ENCODE results near the gene ELF3. TPM values are rescaled to one million over a fixed set of nuclear protein-coding genes. Genes with fewer than 3 reads are reported as not detected.

Gene ELF3
- total and polyA plus RNA-seq, 2 of the 13 experiments (the other 11 are each of a cell fraction or from before 2014, with no cell fraction given) = 11.5 to 55.1 TPM

DNA sequence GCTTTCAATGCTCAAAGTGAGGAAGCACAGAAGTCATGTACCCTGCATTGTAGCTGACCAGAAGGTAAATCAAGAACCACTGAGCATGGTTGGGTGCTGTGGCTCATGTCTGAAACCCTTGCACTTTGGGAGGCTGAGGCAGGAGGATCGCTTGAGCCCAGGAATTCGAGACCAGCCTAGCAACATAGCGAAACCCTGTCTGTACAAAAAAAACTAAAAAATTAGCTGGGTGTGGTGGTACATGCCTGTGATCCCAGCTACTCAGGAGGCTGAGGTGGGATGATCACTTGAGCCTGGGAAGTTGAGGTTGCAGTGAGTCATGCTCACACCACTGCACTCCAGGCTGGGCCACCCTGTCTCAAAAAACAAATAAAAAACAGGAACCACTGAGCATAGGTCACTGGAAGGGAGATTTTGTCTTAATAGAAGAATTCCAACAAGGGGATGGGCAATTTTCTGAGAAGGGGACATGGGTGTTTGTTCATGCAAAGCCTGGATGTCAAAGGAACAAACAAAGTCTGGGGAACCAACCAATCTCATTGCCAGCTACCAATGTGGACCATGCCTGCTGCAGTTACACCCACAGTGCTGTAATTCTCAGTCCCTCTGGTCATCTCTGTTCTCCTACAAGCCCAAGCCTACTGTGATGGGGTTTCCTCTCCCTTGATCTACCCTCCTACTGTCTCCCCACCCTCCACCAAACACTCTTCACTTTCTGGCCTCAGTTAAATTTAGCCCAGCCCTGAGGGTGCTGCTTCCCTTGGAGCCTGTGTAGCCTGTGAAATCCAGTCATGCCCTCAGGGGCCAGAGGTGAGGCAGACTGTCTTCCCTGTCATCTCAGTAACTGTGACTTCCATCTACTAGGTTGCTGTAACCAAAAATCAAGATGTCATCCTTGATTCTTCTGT lies 47.9 kb downstream of the ELF3 start (continued):
- TF ChIP-seq, protein P1, sequence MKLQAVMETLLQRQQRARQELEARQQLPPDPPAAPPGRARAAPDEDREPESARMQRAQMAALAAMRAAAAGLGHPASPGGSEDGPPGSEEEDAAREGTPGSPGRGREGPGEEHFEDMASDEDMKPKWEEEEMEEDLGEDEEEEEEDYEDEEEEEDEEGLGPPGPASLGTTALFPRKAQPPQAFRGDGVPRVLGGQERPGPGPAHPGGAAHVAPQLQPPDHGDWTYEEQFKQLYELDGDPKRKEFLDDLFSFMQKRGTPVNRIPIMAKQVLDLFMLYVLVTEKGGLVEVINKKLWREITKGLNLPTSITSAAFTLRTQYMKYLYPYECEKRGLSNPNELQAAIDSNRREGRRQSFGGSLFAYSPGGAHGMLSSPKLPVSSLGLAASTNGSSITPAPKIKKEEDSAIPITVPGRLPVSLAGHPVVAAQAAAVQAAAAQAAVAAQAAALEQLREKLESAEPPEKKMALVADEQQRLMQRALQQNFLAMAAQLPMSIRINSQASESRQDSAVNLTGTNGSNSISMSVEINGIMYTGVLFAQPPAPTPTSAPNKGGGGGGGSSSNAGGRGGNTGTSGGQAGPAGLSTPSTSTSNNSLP (IDR thresholded peaks at IDR 0.05; ENCODE audit: low read depth, low read length) = peak; percentile 29; the same call in 1 of the 2 replicates
- TF ChIP-seq, protein P2, sequence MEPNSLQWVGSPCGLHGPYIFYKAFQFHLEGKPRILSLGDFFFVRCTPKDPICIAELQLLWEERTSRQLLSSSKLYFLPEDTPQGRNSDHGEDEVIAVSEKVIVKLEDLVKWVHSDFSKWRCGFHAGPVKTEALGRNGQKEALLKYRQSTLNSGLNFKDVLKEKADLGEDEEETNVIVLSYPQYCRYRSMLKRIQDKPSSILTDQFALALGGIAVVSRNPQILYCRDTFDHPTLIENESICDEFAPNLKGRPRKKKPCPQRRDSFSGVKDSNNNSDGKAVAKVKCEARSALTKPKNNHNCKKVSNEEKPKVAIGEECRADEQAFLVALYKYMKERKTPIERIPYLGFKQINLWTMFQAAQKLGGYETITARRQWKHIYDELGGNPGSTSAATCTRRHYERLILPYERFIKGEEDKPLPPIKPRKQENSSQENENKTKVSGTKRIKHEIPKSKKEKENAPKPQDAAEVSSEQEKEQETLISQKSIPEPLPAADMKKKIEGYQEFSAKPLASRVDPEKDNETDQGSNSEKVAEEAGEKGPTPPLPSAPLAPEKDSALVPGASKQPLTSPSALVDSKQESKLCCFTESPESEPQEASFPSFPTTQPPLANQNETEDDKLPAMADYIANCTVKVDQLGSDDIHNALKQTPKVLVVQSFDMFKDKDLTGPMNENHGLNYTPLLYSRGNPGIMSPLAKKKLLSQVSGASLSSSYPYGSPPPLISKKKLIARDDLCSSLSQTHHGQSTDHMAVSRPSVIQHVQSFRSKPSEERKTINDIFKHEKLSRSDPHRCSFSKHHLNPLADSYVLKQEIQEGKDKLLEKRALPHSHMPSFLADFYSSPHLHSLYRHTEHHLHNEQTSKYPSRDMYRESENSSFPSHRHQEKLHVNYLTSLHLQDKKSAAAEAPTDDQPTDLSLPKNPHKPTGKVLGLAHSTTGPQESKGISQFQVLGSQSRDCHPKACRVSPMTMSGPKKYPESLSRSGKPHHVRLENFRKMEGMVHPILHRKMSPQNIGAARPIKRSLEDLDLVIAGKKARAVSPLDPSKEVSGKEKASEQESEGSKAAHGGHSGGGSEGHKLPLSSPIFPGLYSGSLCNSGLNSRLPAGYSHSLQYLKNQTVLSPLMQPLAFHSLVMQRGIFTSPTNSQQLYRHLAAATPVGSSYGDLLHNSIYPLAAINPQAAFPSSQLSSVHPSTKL (CRISPR knock-in tag; IDR thresholded peaks at IDR 0.05) = peak; percentile 82
- TF ChIP-seq, protein P3, sequence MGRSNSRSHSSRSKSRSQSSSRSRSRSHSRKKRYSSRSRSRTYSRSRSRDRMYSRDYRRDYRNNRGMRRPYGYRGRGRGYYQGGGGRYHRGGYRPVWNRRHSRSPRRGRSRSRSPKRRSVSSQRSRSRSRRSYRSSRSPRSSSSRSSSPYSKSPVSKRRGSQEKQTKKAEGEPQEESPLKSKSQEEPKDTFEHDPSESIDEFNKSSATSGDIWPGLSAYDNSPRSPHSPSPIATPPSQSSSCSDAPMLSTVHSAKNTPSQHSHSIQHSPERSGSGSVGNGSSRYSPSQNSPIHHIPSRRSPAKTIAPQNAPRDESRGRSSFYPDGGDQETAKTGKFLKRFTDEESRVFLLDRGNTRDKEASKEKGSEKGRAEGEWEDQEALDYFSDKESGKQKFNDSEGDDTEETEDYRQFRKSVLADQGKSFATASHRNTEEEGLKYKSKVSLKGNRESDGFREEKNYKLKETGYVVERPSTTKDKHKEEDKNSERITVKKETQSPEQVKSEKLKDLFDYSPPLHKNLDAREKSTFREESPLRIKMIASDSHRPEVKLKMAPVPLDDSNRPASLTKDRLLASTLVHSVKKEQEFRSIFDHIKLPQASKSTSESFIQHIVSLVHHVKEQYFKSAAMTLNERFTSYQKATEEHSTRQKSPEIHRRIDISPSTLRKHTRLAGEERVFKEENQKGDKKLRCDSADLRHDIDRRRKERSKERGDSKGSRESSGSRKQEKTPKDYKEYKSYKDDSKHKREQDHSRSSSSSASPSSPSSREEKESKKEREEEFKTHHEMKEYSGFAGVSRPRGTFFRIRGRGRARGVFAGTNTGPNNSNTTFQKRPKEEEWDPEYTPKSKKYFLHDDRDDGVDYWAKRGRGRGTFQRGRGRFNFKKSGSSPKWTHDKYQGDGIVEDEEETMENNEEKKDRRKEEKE (IDR thresholded peaks at IDR 0.05) = no peak
- no peak for TF ChIP-seq SMARCC2 (IDR thresholded peaks at IDR 0.05)
- TF ChIP-seq FOSL2 (CRISPR knock-in tag; IDR thresholded peaks at IDR 0.05) = peak; percentile 95
- 0 out of 2 replicates have a peak, but pooled peaks have one; percentile 36 for TF ChIP-seq ZNF501 (CRISPR knock-in tag; IDR thresholded peaks at IDR 0.05)
